Stimulated activated effector memory CD8-positive, alpha-beta T cell treated with anti-CD3 and anti-CD28 coated beads, Interleukin-12 subunit alpha, Interleukin-12 subunit beta, amount 100 ng/mL, for 72 hours (primary cell): ENCODE data around the gene MRPS18A.
"Not testable (repeated sequence)": the region's sequence is repeated elsewhere in the genome, so short reads cannot be mapped to it uniquely, and the experiment has no call there.

ENCODE experiments used
- ATAC-seq: fragments of 150-1000 bp; cut with Tn5 transposase; 2 replicates; pipeline ENCODE4 v1.10.0; 2021
- DNase-seq, 2 donors: peaks; one replicate each; pipeline ENCODE4 v3.0.0; 2021 to 2022; ENCODE audit warnings: low spot score in 2 of 2
- H3K27ac Mint-ChIP-seq: one replicate; pipeline ENCODE4 v1.8.0; 2022; ENCODE audit warnings: mild to moderate bottlenecking, mixed read lengths
- H3K36me3 Mint-ChIP-seq: one replicate; pipeline ENCODE4 v1.8.0; 2022; ENCODE audit warnings: mild to moderate bottlenecking, mixed read lengths
- H3K4me1 Mint-ChIP-seq: one replicate; pipeline ENCODE4 v1.8.0; 2022; ENCODE audit warnings: mixed read lengths
- H3K4me3 Mint-ChIP-seq: one replicate; pipeline ENCODE4 v1.8.0; 2022; ENCODE audit warnings: mild to moderate bottlenecking, mixed read lengths
- H3K9me3 Mint-ChIP-seq: one replicate; pipeline ENCODE4 v1.8.0; 2022; ENCODE audit warnings: mixed read lengths

MRPS18A gene

DNA sequence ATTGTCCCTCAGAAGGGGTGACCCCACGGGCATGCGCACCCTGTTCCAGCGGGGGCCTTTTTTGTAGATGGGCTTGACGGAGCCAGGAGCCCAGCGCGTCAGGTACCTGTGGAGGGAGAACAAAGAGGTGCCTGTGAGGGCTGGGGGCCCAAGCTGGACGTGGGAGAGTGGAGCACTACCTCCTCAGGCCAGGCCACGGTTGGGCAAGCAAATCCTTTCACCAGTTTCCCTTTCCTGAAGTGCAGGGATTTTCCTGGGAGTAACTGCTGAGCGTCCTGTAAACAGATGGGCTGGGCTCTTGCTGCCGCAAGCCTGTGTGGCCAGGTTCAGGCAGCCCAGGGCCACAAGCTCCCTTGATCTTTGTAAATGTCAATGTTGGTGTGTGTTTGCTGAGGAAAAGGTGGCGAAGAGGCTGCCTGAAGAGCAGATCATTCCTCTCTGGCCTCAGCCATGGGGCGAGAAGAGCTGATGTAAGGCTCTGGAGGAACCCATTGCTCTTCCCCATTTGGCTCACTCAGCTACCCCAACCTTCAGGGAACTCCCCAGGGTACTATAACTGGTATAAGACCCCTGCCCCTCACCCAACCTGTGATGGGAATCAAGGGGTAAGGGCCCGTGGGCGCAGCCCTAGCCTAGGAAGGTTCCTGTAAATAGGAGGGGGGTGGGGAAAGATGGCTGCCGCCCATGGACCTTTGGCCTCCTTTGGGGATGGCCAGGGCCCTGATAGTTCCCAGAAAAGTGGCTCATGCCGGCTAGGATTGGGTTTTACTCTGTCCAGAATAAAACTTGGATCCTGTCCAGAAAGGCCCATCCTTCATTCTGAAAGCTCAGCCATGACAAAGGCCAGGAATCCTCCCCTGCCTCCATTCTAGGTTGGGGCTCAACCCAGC, 15.5 kb downstream of the MRPS18A start:
- Mint-ChIP-seq H3K4me3 (no peak overlapping the region), H3K27ac (peak overlapping the region; percentile 91), H3K4me1 (peaks cover 29% of the 10 kb centered on the region), H3K9me3 (no peaks in the 10 kb centered on the region), H3K36me3 (peaks cover 74% of the 10 kb centered on the region)
- no peak for ATAC-seq
- no peak for DNase-seq

DNA sequence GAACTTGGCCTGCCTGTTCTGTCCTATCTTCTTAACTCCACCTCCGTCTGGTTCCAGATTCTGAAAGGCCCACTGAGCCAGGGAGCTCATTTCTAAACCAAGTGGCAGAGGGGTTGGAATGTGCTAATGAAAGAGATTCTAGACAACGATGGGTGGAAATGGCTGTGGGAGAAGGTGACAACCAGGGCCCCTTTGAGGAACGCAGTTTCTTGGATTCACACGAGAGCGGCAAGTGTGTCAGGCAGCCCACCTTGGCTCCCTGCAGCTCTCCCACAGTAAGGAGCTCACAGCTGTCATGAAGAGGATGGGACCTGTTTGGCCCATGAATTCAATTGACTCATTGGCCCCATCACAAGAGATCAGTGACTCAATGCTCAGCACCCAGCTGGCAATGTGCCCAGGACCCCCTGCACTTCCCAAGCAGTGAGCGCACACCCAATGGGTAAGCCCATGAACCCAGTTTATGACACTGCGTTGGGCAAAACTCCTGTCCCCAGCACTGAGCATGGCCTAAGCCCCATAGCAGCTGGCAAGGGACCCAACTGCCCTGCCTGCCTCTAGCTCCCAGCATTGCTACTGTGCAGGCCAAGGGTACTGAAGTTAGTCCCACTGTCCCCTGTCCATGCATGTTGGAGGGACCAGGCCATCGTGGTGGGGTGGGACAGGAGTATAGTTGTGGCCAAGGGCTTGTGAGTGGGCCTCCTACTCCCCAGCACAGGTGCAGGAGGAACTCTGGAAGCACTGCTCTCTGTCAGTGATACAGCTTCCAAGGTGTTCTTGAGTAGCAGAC, 16.4 kb downstream of the MRPS18A start:
- peaks cover 71% of the 10 kb centered on the region for H3K36me3 Mint-ChIP-seq

DNA sequence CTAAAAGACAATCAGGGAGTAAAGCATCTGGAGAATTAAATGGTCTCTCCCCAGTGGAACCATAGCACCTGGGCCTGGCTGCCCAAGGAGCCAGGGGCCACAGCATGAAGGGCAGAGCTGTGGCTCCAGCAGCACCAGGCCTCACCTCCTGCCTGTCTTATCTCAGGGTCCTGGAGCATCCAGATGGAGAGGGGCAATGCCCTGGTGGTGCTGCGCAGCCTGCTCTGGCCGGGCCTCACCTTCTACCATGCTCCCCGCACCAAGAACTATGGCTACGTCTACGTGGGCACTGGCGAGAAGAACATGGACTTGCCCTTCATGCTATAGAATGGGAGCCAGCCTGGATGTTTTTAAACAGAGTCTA, 17.0 kb downstream of the MRPS18A start:
- Mint-ChIP-seq H3K4me1 (peaks cover 32% of the 10 kb centered on the region), H3K4me3 (no peak overlapping the region), H3K9me3 (no peaks in the 10 kb centered on the region), H3K27ac (peak overlapping the region; percentile 91), H3K36me3 (peaks cover 69% of the 10 kb centered on the region)
- no peak for DNase-seq
- no peak for ATAC-seq

More for the DNA sequence above, 16.4 kb downstream of the MRPS18A start:
- no peak for ATAC-seq
- no peak overlapping the region for H3K4me3 Mint-ChIP-seq
- peak overlapping the region; percentile 91 for H3K27ac Mint-ChIP-seq
- H3K4me1 Mint-ChIP-seq: peaks cover 32% of the 10 kb centered on the region
- no peak for DNase-seq
- no peaks in the 10 kb centered on the region for H3K9me3 Mint-ChIP-seq

DNA sequence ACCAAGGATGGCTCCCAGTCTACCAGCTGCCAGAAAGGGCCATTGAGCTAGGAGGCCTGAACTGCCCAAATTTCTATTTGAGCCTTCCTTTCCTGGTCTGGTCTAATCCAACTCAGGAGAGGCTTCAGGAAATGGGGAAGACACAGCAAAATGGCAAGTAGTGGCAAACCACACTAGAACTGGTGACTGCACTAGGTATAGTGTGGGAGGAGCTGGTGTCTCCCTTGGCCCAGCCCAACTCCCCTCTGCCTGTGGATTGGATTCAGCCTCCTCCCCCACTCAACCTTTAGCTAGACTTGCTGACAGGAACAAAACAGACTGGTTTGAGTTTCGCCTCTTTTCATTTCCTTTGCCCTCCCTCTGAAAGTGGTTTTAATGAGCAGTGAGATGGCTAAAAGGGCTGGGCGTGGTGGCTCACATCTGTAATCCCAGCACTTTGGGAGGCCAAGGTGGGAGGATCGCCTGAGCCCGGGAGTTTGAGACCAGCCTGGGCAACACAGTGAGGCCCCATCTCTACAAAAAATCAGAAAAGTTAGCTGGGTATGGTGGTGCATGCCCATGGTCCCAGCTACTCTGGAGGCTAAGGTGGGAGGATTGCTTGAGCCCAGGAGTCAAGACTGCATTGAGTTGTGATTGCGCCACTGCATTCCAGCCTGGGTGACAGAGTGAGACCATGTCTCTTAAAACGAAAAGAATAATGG, 17.5 kb downstream of the MRPS18A start:
- DNase-seq: no peak
- peak; percentile 81 for ATAC-seq
- no peaks in the 10 kb centered on the region for H3K9me3 Mint-ChIP-seq
- peaks cover 66% of the 10 kb centered on the region for H3K36me3 Mint-ChIP-seq
- peak overlapping the region; percentile 91 for H3K27ac Mint-ChIP-seq
- no peak overlapping the region for H3K4me3 Mint-ChIP-seq
- peaks cover 32% of the 10 kb centered on the region for H3K4me1 Mint-ChIP-seq

DNA sequence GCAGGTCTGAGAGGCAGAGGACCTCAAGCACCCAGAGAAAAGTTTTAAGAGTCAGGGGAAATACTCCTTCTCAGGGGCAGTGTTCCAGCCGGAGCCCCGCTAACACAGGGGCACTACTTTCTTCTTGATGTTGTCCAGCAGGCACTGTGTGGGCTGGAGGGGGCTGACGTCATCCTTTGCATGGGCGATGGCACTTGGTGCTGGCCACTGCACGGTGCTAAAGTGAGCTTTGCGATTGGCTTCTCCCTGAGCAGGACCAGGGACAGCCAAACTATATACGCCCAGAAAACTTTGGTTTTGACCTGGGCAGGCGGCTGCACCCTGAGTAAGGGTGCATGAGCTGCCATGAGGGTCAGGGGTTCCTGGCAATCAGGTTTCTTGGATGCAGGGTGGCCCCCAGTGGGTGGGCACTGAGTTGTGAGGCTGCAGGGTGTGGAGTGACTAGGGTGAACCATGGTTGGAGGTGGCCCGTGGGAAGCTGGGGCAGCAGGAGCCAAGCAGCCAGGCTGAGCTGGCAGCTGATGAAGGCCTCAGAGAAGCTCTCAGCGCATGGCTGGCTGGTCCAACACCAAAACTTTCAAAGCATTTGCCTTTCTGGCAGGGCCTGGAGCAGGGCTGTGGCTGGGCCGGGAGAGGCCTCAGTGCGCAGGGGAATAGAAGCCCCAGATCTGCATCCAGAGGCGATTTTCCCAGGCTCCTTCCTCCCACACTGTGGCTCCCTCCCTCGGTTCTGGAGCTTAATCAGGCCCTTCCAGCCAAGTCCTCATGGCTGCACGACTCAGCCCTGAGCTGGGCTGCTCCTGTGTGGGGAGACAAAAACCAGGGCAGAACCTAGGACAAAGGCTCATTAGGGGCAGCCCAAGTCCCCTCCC, 18.3 kb downstream of the MRPS18A start:
- Mint-ChIP-seq H3K36me3 (peaks cover 58% of the 10 kb centered on the region), H3K4me3 (no peak overlapping the region), H3K4me1 (peaks cover 32% of the 10 kb centered on the region), H3K9me3 (no peaks in the 10 kb centered on the region), H3K27ac (peak overlapping the region; percentile 91)
- ATAC-seq (peak; percentile 5), DNase-seq (no peak)

DNA sequence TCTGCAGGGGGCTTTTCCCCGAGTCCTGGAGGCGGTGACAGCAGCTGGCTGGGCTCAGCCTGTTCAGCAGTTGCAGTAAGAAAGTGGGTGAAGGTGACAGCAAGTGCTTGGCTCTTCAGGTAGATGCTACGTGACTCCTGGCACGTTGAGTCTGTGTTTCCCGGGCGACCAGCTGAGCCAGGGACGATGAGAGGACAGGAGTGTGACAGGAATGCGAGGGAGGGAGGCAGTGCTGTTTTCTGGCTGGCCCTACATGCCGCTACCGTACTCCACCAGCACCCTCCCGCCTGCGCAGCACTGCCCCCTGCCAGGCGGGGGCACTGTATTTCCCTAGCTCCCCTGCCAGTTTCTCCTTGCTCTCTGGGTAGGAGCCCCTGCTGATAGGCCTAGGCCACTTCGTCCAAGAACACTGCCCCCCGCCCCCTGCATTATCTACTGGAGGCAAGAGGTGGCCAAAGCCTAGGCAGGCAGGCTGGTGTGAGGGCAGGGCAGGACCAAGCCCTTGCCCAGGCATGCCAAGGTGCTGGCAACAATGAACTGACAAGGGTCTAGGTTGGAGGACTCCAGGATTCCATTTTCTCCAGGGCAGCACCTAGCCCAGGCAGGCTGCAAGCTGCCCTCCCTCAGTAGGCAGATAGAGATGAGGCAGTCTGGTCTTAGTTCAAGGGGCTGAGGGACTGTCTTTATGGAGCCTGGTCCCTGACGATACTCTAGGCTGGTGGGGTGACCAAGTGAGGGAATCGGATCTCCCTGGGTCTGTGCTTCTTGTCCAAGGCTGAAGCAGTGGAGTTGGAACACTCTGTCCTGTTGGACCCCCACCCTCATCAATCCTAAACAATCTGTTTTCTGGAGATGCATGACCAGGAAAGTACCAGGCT, 19.2 kb downstream of the MRPS18A start:
- H3K36me3 Mint-ChIP-seq: peaks cover 50% of the 10 kb centered on the region
- peak overlapping the region; percentile 54 for H3K4me3 Mint-ChIP-seq
- H3K27ac Mint-ChIP-seq: peak overlapping the region; percentile 91
- H3K9me3 Mint-ChIP-seq: no peaks in the 10 kb centered on the region
- peaks cover 32% of the 10 kb centered on the region for H3K4me1 Mint-ChIP-seq
- ATAC-seq (peak; percentile 72), DNase-seq (peak; percentile 26 to 64)

DNA sequence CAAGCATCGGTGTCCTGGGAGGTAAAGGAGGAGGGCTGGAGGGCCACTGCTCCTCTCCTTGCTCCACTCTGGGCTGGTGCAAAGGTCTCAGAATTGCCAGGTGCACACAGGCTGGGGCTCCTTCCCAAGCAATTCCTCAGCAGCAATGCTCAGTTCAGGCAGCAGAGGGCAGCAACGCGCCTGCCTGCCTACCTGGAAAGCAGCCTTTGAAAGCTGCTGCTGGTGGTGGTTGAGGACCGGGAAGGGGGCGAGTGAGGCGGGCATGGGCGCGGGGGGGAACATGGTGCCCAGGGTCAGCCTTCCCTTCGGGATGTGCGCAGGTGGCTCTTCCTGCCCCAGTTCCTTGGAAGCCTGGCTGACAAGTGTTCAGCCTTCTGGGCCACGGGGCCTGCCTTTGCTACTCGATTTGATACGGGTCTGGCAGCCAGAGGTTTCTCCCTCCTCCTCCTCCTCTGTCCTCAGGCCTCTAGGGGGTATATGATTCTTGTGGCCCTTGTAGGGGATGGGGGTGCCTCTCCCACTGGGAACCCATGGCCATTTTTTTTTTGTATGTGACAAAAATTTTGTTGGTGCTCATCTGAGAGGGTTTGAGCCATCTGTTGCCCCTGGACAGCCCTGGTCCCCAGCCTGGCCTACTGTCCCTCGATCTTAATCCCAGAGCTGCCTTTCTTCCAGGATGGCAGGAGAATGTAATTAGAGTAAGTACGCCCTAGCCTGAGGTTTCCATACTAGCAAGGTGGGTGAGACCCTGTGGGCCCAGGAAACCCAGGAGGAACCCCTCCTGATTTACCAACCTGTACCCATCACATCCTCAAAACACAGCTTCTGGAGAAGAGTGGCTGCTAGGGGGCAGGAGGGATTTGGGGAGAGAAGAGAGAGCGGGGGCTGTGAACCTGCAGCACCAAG, 20.1 kb downstream of the MRPS18A start:
- H3K4me1 Mint-ChIP-seq: peaks cover 32% of the 10 kb centered on the region
- H3K36me3 Mint-ChIP-seq: peaks cover 41% of the 10 kb centered on the region
- peak overlapping the region; percentile 91 for H3K27ac Mint-ChIP-seq
- DNase-seq: peak; percentile 91 to 93
- H3K9me3 Mint-ChIP-seq: no peaks in the 10 kb centered on the region
- peak overlapping the region; percentile 54 for H3K4me3 Mint-ChIP-seq
- ATAC-seq: peak; percentile 62

DNA sequence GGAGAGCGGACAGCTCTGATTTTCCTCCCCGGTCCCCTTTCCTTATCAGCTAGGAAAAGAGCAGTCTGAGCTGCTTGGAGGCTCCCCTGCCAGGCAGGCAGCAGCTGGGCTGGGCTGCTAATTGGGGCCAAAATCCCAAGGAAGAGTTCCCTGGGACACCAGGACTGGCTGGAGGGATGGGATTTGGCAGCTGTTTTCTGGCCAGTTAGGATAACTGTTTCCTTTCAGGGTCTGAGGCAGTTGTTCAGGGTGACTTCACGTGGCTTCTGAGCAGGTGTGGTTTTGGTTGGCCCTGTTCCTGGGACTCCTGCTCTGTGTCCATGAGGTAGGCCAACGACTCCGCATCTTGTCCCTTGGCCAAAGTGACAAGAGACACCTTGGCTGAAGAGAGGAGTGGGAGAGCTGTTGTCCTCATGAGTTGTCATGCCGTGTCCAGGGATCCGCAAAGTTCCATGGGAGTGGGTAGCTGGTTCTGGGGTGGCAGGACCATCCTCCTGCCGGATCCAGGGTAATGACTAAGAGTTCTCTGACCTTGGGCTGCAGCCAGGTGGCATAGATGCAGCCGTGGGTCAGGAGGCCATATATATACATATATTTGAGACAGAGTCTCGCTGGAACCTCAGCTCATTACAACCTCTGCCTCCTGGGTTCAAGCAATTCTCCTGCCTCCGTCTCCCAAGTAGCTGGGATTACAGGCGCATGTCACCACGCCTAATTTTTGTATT, 21.2 kb downstream of the MRPS18A start:
- no peak for ATAC-seq
- Mint-ChIP-seq H3K9me3 (no peaks in the 10 kb centered on the region), H3K4me1 (peaks cover 32% of the 10 kb centered on the region), H3K27ac (no peak overlapping the region), H3K4me3 (no peak overlapping the region), H3K36me3 (peaks cover 30% of the 10 kb centered on the region)
- DNase-seq: no peak

DNA sequence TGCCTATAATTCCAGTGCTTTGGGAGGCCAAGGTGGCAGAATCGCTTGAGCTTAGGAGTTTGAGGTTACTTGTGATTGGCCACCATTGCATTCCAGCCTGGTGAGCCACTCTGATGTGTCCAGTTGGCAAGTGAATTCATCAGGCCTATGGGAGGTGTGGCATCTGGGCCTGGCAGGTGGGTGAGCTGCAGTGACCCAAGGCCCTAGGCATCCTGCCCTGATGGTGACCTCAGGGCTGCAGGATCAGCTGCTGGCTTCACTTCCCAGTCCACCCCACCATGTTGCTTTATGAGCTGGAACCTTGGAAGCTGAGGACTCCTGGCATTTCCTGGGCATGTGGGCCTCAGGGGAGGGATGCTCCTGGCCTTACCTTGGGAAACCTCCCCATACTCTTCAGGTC, 22.2 kb downstream of the MRPS18A start:
- Mint-ChIP-seq H3K4me3 (no peak overlapping the region), H3K36me3 (peaks cover 24% of the 10 kb centered on the region), H3K4me1 (peaks cover 28% of the 10 kb centered on the region), H3K27ac (peak overlapping the region; percentile 65), H3K9me3 (no peaks in the 10 kb centered on the region)
- DNase-seq (no peak), ATAC-seq (no peak)

DNA sequence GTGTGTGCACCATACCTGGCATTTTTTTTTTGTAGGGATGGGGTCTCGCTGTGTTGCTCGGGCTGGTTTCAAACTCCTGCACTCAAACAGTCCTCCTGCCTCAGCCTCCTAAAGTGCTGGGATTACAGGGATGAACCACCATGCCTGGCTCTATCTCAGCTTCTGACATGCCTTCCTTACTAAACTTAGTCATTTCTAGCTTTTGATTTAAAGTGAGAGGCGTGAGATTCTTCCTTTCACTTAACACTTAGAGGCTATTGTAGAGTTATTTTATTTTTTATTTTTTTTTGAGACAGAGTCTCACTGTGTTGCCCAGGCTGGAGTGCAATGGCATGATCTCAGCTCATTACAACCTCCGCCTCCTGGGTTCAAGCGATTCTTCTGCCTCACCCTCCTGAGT, 24.6 kb downstream of the MRPS18A start:
- not testable (repeated sequence) for H3K9me3 Mint-ChIP-seq, H3K4me3 Mint-ChIP-seq, H3K27ac Mint-ChIP-seq, DNase-seq
- ATAC-seq: peak; percentile 44
- peaks cover 17% of the 10 kb centered on the region for H3K36me3 Mint-ChIP-seq
- peaks cover 12% of the 10 kb centered on the region for H3K4me1 Mint-ChIP-seq

DNA sequence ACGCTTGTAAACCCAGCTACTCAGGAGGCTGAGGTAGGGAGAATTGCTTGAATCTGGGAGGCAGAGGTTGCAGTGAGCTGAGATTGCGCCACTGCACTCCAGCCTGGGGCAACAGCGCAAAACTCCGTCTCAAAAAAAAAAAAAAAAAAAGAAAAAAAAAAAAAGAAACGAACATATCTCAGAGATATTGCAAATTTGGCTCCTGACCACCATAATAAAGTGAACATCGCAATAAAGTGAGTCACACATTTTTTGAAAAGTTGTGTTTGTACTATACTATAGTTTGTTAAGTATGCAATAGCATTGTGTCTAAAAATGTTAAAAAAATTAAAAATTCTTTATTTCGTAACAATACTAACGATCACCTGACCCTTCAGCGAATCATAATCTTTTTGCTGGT, 29.4 kb downstream of the MRPS18A start:
- DNase-seq (no peak), ATAC-seq (no peak)
- Mint-ChIP-seq H3K4me3 (no peak overlapping the region), H3K36me3 (no peaks in the 10 kb centered on the region), H3K9me3 (no peaks in the 10 kb centered on the region), H3K4me1 (no peaks in the 10 kb centered on the region), H3K27ac (no peak overlapping the region)

DNA sequence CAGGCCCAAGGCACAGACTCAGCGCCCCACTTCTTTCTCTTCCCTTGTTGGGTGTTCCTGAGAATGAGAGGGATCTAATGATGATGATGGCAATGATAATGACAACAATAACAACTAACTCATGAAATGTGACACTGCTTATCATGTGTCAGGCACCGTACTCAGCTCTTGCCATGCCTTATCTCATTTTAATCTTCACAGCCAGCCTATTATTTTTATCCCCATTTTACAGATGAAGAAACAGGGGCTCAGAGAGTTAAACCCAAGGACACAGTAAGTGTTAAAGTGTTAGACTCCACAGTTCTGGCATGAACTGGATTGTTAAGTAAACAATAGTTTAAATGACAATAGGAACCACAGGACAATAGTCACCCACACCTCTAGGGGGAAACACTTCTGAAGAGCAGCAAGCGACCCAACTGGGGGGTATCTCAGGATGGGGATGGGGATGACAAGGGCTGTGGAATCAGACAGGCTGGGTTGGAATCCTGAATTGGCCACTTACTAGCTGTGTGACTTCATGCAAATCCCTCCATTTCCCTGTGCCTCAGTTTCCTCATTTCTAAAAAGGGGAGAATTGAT, 30.3 kb downstream of the MRPS18A start:
- no peak overlapping the region for H3K27ac Mint-ChIP-seq
- no peaks in the 10 kb centered on the region for H3K9me3 Mint-ChIP-seq
- no peaks in the 10 kb centered on the region for H3K36me3 Mint-ChIP-seq
- H3K4me3 Mint-ChIP-seq: no peak overlapping the region
- ATAC-seq (no peak), DNase-seq (no peak)
- H3K4me1 Mint-ChIP-seq: no peaks in the 10 kb centered on the region
